SK-N-MC (cell line): Measurements from ENCODE around the gene MXRA5.

Experiments used
- EZH2 ChIP-seq: fragments of 200-600 bp; sonication (generic); IDR thresholded peaks from one replicate; pipeline ENCODE4 v1.6.1; 2017; ENCODE audit warnings: antibody characterized with exemption
- FOXP2 ChIP-seq: optimal IDR thresholded peaks from 2 replicates; pipeline ENCODE3; 2011; ENCODE audit warnings: mild to moderate bottlenecking, moderate library complexity; ENCODE audit not compliant: insufficient read depth; ENCODE audit errors: extremely low read length, control extremely low read depth
- POLR2AphosphoS5 ChIP-seq: IDR thresholded peaks from 2 replicates; pipeline ENCODE4 v1.6.1; 2012; ENCODE audit warnings: mild to moderate bottlenecking, low read depth, low read length, borderline replicate concordance

GRCh38 chrX:3346501-3347259 lies at the start of gene MXRA5:
- TF ChIP-seq EZH2: no peak
- no peak for TF ChIP-seq POLR2AphosphoS5
- no peak for TF ChIP-seq FOXP2
